ENCODE results near the gene BASP1.
"Not testable (repeated sequence)": the region's sequence is repeated elsewhere in the genome, so short reads cannot be mapped to it uniquely, and the experiment has no call there.

Gene BASP1

DNA sequence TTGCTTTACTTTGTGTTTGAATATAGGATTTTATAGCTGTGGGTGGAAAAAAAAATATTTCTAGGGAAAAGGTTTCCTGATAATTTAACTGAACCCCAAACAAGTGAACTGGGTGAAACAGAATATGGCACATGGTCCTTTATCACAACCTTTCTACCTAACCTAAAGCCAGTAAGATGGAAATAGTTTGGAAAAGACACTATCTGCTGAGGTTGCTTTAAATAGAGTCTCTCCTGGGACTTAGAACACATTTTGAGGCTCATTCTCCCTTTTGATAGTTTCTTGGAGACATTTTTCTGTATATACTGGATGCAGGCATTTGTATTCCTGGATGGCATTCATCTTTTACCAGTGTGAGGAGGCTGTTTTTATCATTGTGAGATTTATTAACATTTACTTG is 39.4 kb downstream of the BASP1 start:
- no peak for DNase-seq (ENCODE audit: low read depth)
- no peak overlapping the region for H3K4me3 ChIP-seq (ENCODE audit: control insufficient read depth, low read depth, low read length)
- TF ChIP-seq CTCF (IDR thresholded peaks at IDR 0.05; ENCODE audit: control insufficient read depth, insufficient read depth, low read depth, low read length, missing control alignments): no peak

DNA sequence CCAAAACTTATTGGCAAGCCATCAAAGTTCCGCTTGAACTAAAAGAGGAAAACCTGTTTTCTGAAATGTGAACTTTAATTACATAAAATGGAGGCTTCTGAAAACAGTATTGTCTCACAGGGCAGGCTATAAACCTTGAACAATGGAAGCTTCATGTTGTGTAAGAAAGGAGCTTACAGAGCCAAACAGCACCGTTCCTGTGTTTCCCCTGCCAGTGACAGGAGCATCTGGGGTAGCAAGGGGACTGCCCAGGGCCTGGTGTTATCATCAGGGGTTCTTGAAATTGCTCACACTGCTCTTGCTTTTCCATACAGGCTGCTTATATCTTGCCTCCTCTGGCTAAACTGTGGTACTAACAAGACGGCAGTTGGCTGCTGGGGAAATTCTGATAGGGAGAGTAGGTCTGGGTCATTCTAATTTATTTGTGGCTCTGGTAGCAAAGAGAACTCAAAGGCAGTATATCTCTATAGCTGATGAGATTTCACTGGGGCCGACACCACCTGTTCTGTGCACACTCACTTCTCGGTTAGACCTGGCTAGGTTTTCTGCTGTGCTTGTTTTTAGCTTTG is 40.4 kb downstream of the BASP1 start:
- TF ChIP-seq CTCF (IDR thresholded peaks at IDR 0.05; ENCODE audit: control insufficient read depth, insufficient read depth, low read depth, low read length, missing control alignments): no peak
- DNase-seq (ENCODE audit: low read depth): no peak
- no peak overlapping the region for H3K4me3 ChIP-seq (ENCODE audit: control insufficient read depth, low read depth, low read length)

DNA sequence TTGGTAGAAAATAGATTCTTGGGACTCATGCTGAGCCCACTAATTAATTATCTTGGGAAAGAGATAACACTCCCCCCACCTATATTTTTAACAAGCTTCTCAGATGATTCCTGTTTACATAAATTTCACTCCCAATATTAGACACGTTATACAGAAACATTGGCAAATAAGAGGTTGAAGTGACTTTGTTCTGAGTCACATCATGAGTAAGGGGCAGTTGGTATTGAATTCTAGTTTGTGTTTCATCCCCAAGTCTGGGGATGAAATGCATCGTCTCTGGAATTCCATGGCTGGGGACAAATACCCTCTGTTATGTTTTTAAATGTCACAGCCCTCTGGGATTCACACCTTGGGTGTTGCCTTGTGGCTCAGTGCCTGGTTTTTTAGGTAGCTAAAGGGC is 41.0 kb downstream of the BASP1 start:
- TF ChIP-seq CTCF (IDR thresholded peaks at IDR 0.05; ENCODE audit: control insufficient read depth, insufficient read depth, low read depth, low read length, missing control alignments): no peak
- DNase-seq (ENCODE audit: low read depth): no peak
- no peak overlapping the region for H3K4me3 ChIP-seq (ENCODE audit: control insufficient read depth, low read depth, low read length)

DNA sequence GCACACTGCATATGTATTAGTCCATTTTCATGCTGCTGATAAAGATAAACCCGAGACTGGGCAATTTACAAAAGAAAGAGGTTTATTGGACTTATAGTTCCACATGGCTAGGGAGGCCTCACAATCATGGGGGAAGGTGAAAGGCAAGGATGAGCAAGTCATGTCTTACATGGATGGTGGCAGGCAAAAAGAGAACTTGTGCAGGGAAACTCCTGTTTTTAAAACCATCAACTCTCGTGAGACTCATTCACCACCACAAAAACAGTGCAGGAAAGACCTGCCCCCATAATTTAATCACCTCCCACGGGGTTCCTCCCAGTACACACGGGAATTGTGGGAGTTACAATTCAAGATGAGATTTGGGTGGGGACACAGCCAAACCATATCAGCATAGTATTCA is 41.6 kb downstream of the BASP1 start:
- not testable (repeated sequence) for DNase-seq (ENCODE audit: low read depth); H3K4me3 ChIP-seq (ENCODE audit: control insufficient read depth, low read depth, low read length)

DNA sequence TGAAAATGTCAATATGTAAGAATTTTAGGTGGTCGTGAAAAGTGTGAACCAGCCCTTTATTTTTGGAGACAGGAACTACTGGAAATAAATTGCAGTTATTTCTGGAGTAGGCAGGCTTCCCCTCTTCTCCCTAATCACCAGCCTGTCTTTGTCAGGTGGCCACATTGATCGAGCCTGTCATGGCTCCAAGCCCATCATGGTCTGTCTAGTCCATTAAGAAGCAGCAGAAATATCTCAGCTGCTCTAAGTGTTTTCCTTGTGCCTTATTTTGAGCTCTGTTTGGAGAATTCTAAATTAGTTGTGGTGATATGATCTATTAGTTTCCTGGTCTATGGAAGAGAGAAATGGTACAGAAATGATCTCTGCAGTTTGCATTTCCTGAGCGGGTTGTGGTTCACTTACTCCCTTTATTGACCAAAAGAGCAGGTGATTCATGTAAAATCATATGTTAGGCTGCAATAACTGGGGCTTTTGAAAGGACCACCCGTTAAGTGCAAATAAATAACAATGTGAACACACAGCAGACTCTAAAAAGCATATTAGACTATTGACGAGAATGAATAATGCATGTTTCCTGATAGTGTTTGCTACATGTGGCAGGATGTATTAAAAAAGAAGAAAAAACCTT is 42.3 kb downstream of the BASP1 start:
- no peak for DNase-seq (ENCODE audit: low read depth)
- no peak for TF ChIP-seq CTCF (IDR thresholded peaks at IDR 0.05; ENCODE audit: control insufficient read depth, insufficient read depth, low read depth, low read length, missing control alignments)
- H3K4me3 ChIP-seq (ENCODE audit: control insufficient read depth, low read depth, low read length): no peak overlapping the region

GRCh38 chr5:17260549-17260948 is 43.1 kb downstream of the BASP1 start:
- TF ChIP-seq CTCF (IDR thresholded peaks at IDR 0.05; ENCODE audit: control insufficient read depth, insufficient read depth, low read depth, low read length, missing control alignments): no peak
- DNase-seq (ENCODE audit: low read depth): no peak
- no peak overlapping the region for H3K4me3 ChIP-seq (ENCODE audit: control insufficient read depth, low read depth, low read length)

DNA sequence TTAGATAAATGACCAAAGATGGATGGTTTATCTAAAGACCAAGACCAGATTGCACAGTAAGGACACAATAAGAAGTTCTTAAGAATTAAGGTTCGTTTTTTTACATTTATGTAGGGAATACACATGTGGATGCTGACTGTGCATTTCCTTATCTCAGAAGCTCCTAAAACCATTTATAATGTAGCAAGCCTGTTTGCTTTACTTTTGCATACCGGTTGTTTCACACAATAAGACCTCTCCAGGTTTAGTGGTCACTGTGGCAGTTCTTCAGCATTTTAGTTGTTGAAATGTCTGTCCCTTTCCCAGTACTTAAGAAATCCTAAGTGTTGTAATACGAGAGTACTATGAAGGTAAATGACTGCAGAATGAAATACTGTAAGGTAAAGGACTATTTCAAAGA is 43.6 kb downstream of the BASP1 start:
- DNase-seq (ENCODE audit: low read depth): no peak
- TF ChIP-seq CTCF (IDR thresholded peaks at IDR 0.05; ENCODE audit: control insufficient read depth, insufficient read depth, low read depth, low read length, missing control alignments): no peak
- no peak overlapping the region for H3K4me3 ChIP-seq (ENCODE audit: control insufficient read depth, low read depth, low read length)

All from AG09309 (cell line).